Esophagus squamous epithelium (tissue), 4 donors: Measurements from ENCODE around the gene LTB4R.

Source experiments
- CTCF ChIP-seq, 6 experiments: fragments of 450-650 bp in 4 of 6; fragments of 200-600 bp in 2 of 6; sonication (generic) in 2 of 6; IDR thresholded peaks; one replicate each; pipeline ENCODE4 v1.5.1; 2016 to 2019; ENCODE audit warnings: antibody characterized with exemption in 6 of 6, mild to moderate bottlenecking in 4 of 6, moderate library complexity in 4 of 6
- POLR2A ChIP-seq, 4 donors: fragments of 450-650 bp; IDR thresholded peaks; one replicate each; pipeline ENCODE4 v1.6.1; 2017; ENCODE audit warnings: antibody characterized with exemption in 4 of 4, mild to moderate bottlenecking in 4 of 4, moderate library complexity in 3 of 4

GRCh38 chr14:24283796-24284460 lies 27.4 kb upstream of the LTB4R start:
- TF ChIP-seq CTCF (IDR thresholded peaks at IDR 0.05) (no peak), POLR2A (IDR thresholded peaks at IDR 0.05) (no peak)
